ENCODE data around the gene NUDT1. TPM values are rescaled to one million over a fixed set of nuclear protein-coding genes. Genes with fewer than 3 reads are reported as not detected.

The NUDT1 gene
- total RNA-seq, 1 experiment from 2014 or later = 84.7 TPM

GRCh38 chr7:2260820-2261219, 18.8 kb downstream of the NUDT1 start:
- H3K23ac ChIP-seq (ENCODE audit: insufficient read length, low read depth, low read length) = no peak overlapping the region
- no peaks in the 10 kb centered on the region for H3K79me2 ChIP-seq (ENCODE audit: insufficient read depth, low read length)
- no peak overlapping the region for H3T11ph ChIP-seq (ENCODE audit: low read length)
- no peak overlapping the region for H3K4me2 ChIP-seq (ENCODE audit: insufficient read depth, insufficient read length, low read length)
- H4K20me1 ChIP-seq (ENCODE audit: control insufficient read depth, insufficient read depth, insufficient read length) = no peaks in the 10 kb centered on the region
- no peak overlapping the region for H2AK5ac ChIP-seq (ENCODE audit: insufficient read length, low read length)
- Mint-ChIP-seq H3K4me3 (no peak overlapping the region), H3K36me3 (ENCODE audit: insufficient read depth in 1 of 3, low read depth in 3 of 3) (peaks cover 15 to 53% (median 32%) of the 10 kb centered on the region in 3 experiments), H3K4me1 (no peaks in the 10 kb centered on the region), H3K27me3 (ENCODE audit: low read depth) (no peaks in the 10 kb centered on the region), H3K9me3 (no peaks in the 10 kb centered on the region), H3K27ac (no peak overlapping the region)
- no peak overlapping the region for H4K5ac ChIP-seq (ENCODE audit: insufficient read length, low read depth, low read length)
- no peak overlapping the region for H2AFZ ChIP-seq (ENCODE audit: low read length)
- no peaks in the 10 kb centered on the region for H3K79me1 ChIP-seq (ENCODE audit: insufficient read depth, low read depth, low read length, poor library complexity, severe bottlenecking)
- H4K91ac ChIP-seq (ENCODE audit: insufficient read length, low read depth, low read length) = no peak overlapping the region
- H3K4ac ChIP-seq (ENCODE audit: low read depth, low read length) = no peak overlapping the region
- H2BK20ac ChIP-seq (ENCODE audit: low read depth, low read length, poor library complexity, severe bottlenecking) = no peak overlapping the region
- no peak for DNase-seq
- H3K14ac ChIP-seq (ENCODE audit: insufficient read depth, low read length) = no peak overlapping the region
- H3K9me3 ChIP-seq (ENCODE audit: control insufficient read depth, low read depth, low read length) = no peaks in the 10 kb centered on the region
- H4K8ac ChIP-seq (replicated peaks; ENCODE audit: insufficient read length, low read depth, low read length) = no peak overlapping the region
- H2BK15ac ChIP-seq (ENCODE audit: low read depth, low read length) = no peak overlapping the region
- no peak overlapping the region for H2BK5ac ChIP-seq (ENCODE audit: insufficient read length, low read length)
- no CpG with 5 or more reads among the region's 5 CpGs for WGBS (ENCODE audit: extremely low coverage, insufficient read length, low lambda C conversion rate)
- no peak overlapping the region for H2BK12ac ChIP-seq (ENCODE audit: insufficient read length, low read depth, low read length)
- H3K56ac ChIP-seq (ENCODE audit: insufficient read length, low read depth, low read length) = no peak overlapping the region
- H3K23me2 ChIP-seq (ENCODE audit: insufficient read length, low read depth, low read length, poor library complexity, severe bottlenecking) = no peaks in the 10 kb centered on the region
- no peak overlapping the region for H3K18ac ChIP-seq (ENCODE audit: insufficient read length, low read depth, low read length)
- no peaks in the 10 kb centered on the region for H3K27me3 ChIP-seq (ENCODE audit: insufficient read depth, low read length)
- no peak overlapping the region for H3K27ac ChIP-seq (ENCODE audit: insufficient read length, low read depth, low read length)
- no peak for TF ChIP-seq CTCF (conservative IDR thresholded peaks at IDR 0.05)
- H3K4me1 ChIP-seq (ENCODE audit: insufficient read depth, low read length) = no peaks in the 10 kb centered on the region
- no peak overlapping the region for H3K9ac ChIP-seq (ENCODE audit: extremely low read depth, insufficient read length, low read length)
- no peak overlapping the region for H2BK120ac ChIP-seq (ENCODE audit: low read depth, low read length, poor library complexity, severe bottlenecking)
